Hematopoietic multipotent progenitor cell treated with erythropoietin and hydrocortisone succinate and interleukin-3 and kit ligand, for 8 days (in vitro differentiated cells): ENCODE measurements around the gene ST14.
"Not testable (repeated sequence)": the region's sequence is repeated elsewhere in the genome, so short reads cannot be mapped to it uniquely, and the experiment has no call there.

Experiments used
- DNase-seq: peaks from one replicate; pipeline ENCODE4 v3.0.0-alpha.2; 2015

The ST14 gene

DNA sequence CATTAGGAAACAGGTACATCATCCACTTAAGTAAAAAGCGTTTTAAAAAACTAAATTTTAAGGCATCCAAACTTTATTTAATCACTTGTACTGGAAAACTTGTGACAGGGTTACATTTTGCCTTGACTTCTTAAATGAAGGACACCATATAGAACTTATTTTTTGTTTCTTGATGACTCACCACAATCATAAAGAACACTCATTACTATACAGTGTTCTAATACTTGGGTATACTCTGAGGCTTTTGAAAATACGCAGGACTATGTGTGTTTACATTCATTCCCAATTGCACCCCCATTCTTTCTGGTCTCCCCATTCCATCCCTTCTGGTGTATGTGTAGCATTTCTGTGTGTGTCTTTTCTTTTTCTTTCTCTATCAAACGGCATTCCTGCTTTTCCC lies 85.3 kb downstream of the ST14 start:
- no peak for DNase-seq

DNA sequence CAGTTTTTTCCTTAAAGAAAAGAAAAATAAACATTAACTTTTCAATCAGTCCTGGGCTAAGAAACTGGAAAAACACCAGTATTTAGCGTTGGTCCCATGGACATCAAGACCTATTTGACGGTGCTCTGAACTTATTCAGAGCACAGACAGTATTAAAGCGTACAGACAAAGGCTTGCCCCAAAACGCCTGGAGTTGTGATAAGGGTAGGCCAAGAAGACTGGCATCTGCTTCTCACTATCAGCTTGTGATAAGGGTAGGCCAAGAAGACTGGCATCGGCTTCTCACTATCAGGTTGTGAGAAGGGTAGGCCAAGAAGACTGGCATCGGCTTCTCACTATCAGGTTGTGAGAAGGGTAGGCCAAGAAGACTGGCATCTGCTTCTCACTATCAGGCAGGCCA lies 85.8 kb downstream of the ST14 start:
- DNase-seq = peak; percentile 96

DNA sequence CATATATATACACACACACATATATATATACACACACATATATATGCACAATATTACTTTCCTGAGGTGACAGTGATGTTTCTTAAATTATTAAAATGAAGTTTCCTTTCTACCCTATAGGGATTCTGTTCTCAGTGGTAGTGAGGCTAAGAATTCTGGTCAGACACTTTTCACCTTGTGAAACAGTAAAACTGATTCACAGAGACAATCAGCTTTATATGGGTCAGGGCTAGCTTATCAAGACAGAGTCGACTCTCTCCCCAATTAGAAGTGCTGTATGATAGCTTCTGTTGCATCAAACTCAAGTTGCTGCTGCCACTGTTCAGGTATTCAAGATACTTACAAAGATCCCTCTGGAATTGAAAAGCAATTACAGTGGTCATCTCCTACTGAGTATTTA lies 86.7 kb downstream of the ST14 start:
- DNase-seq = peak; percentile 31

GRCh38 chr11:130246738-130247137 lies 87.2 kb downstream of the ST14 start:
- DNase-seq = peak; percentile 25

GRCh38 chr11:130247319-130247718 lies 87.7 kb downstream of the ST14 start:
- no peak for DNase-seq

DNA sequence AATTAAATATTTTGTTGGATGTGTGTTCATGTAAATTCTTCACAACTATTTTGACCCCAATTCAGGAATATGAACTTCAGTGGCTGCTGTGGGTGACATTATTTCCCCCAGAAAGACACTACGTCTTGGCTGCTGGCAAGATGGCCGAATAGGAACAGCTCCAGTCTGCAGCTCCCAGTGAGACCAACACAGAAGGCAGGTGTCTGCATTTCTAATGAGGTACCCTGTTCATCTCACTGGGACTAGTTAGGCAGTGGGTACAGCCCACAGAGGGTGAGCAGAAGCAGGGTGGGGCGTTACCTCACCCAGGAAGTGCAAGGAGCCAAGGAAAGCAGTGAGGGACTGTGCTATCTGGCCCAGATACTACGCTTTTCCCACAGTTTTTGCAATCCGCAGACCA lies 89.8 kb downstream of the ST14 start:
- no peak for DNase-seq

GRCh38 chr11:130249929-130250328 lies 90.3 kb downstream of the ST14 start:
- DNase-seq = not testable (repeated sequence)

GRCh38 chr11:130251763-130252162 lies 92.2 kb downstream of the ST14 start:
- DNase-seq = not testable (repeated sequence)
